C4-2B (cell line): ENCODE results near the gene KIAA0040.
"Not testable (repeated sequence)": the region's sequence is repeated elsewhere in the genome, so short reads cannot be mapped to it uniquely, and the experiment has no call there.

Source experiments
- H3K27ac ChIP-seq: fragments of 450-650 bp; 2 replicates; pipeline ENCODE4 v1.5.1; 2017
- ZFX ChIP-seq: fragments of 450-650 bp; IDR thresholded peaks from 2 replicates; pipeline ENCODE4 v1.6.1; 2017
- TF ChIP-seq, protein P1 (sequence below): fragments of 450-650 bp; conservative IDR thresholded peaks from 2 replicates; pipeline ENCODE4 v1.5.1; 2017; ENCODE audit warnings: mild to moderate bottlenecking

Gene KIAA0040

DNA sequence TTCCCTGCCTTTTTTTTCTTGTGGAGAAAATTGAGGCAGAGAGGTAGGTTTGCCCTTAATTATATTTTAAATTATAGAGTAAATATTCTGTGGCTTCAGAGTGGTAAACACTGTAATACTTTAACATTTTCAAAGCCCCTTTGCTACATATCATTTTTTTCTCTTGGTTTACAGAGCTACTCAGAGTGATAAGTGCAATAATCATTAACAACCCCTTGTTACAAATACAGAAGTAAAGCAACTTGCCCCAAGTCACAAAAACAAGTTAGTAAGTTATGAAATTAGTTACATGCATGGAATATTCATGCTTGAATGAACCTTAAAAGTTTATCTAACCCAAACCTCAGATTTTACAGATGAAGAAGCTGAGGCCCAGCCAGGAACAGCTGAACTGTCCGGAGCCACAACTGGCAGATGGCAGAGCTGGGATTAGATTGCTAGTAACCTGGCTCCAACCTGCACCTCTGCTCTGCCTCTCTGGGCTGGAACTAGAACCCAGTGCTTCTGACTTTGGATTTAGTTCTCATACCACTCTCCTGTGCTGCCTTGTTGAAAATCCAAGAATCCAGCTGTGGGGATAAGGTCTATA is 76.3 kb downstream of the KIAA0040 start:
- TF ChIP-seq, protein P1, sequence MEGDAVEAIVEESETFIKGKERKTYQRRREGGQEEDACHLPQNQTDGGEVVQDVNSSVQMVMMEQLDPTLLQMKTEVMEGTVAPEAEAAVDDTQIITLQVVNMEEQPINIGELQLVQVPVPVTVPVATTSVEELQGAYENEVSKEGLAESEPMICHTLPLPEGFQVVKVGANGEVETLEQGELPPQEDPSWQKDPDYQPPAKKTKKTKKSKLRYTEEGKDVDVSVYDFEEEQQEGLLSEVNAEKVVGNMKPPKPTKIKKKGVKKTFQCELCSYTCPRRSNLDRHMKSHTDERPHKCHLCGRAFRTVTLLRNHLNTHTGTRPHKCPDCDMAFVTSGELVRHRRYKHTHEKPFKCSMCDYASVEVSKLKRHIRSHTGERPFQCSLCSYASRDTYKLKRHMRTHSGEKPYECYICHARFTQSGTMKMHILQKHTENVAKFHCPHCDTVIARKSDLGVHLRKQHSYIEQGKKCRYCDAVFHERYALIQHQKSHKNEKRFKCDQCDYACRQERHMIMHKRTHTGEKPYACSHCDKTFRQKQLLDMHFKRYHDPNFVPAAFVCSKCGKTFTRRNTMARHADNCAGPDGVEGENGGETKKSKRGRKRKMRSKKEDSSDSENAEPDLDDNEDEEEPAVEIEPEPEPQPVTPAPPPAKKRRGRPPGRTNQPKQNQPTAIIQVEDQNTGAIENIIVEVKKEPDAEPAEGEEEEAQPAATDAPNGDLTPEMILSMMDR = no peak
- TF ChIP-seq ZFX = no peak
- H3K27ac ChIP-seq = no peak overlapping the region

DNA sequence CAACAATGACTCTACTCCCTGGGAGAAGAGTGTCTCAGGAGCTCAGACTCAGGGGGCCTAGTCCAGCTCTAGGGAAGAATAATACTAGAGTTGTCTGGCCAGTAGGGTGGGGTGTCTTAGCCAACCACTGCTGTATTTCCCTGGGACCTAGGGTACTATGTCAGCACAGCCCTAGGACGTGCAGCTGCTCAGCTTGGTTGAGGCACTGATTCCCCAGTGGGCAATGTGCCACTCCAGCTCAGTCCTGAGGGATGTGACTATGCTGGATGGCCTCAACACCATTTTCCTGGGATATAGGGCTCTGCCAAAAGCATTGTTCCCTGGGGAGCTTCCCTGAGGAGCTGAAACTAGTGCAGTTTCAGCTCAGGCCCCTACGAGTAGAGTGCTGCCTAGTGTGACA is 77.6 kb downstream of the KIAA0040 start:
- H3K27ac ChIP-seq = no peak overlapping the region
- TF ChIP-seq, protein P1 = no peak
- TF ChIP-seq ZFX = no peak

DNA sequence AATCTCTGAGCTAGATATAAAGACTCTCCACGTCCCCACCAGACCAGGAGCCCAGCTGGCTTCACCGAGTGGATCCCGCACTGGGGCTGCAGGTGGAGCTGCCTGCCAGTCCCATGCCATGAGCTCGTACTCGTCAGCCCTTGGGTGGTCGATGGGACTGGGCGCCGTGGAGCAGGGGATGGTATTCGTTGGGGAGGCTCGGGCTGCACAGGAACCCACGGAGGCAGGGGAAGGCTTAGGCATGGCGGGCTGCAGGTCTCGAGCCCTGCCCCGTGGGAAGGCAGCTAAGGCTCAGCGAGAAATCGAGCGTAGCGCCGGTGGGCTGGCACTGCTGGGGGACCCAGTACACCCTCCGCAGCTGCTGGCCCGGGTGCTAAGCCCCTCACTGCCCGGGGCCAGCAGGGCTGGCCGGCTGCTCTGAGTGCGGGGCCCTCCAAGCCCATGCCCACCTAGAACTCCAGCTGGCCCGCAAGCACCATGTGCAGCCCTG is 84.2 kb downstream of the KIAA0040 start:
- H3K27ac ChIP-seq = not testable (repeated sequence)
